Renal pelvis (tissue), 3 donors: ENCODE data around the gene LUC7L3. TPM values are rescaled to one million over a fixed set of nuclear protein-coding genes. Genes with fewer than 3 reads are reported as not detected.

Experiments used
- polyA plus RNA-seq, 3 donors: library from polyadenylated mRNA; unstranded; fragments of 120-200 nt; gene quantifications; one replicate each; pipeline ENCODE4 v1.2.1, GENCODE V29; 2013; ENCODE audit not compliant: insufficient read length in 3 of 3

Gene LUC7L3
- polyA plus RNA-seq, 3 donors = 539 to 647 (median 601) TPM

Other genes starting within 250 kb of the LUC7L3 start
- 10 to 100 TPM; 52.7 to 62.3 (median 58.9) TPM for gene RSAD1, start 240.7 kb upstream of the LUC7L3 start, polyA plus RNA-seq
- 1 to 10 TPM; 1.4 to 2.4 (median 2.3) TPM for gene MYCBPAP, start 211.2 kb upstream of the LUC7L3 start, polyA plus RNA-seq
- gene EPN3, start 186.9 kb upstream of the LUC7L3 start, polyA plus RNA-seq = 10 to 100 TPM; 15.4 to 16.8 (median 16.2) TPM
- 10 to 100 TPM; 46.1 to 67.4 (median 62.3) TPM for gene SPATA20, start 172.4 kb upstream of the LUC7L3 start, polyA plus RNA-seq
- gene CACNA1G, start 158.9 kb upstream of the LUC7L3 start, polyA plus RNA-seq = 1 to 10 TPM; 6.3 to 8.1 (median 7.7) TPM
- gene ABCC3, start 84.7 kb upstream of the LUC7L3 start, polyA plus RNA-seq = 10 to 100 TPM in 2 of 3 donors, 1 to 10 TPM in 1; 8.7 to 22.2 (median 21.2) TPM
- 10 to 100 TPM; 36.8 to 46.3 (median 45.6) TPM for gene ANKRD40, start 11.7 kb upstream of the LUC7L3 start, polyA plus RNA-seq
- gene ANKRD40CL, start 47.9 kb downstream of the LUC7L3 start, polyA plus RNA-seq = under 1 TPM; 0.13 to 0.35 (median 0.30) TPM
- 1 to 10 TPM in 2 of 3 donors, under 1 TPM in 1; 0.70 to 1.2 (median 1.1) TPM for gene WFIKKN2, start 116.0 kb downstream of the LUC7L3 start, polyA plus RNA-seq
- gene TOB1, start 146.8 kb downstream of the LUC7L3 start, polyA plus RNA-seq = 10 to 100 TPM; 37.2 to 40.2 (median 40.2) TPM